A549 (cell line): ENCODE results near the gene CCDC71. TPM values are rescaled to one million over a fixed set of nuclear protein-coding genes. Genes with fewer than 3 reads are reported as not detected.

ENCODE experiments used
- ATAC-seq, 2 experiments: fragments of 200-7000 bp in 1 of 2; fragments of >200 bp in 1 of 2; cut with Nextera tagmentation in 1 of 2; cut with Tn5 transposase in 1 of 2; 3 replicates each; pipeline versions ENCODE4 v1.8.0 to v1.9.1; 2018 to 2020; ENCODE audit warnings: mild to moderate bottlenecking in 1 of 2, moderate library complexity in 1 of 2
- CTCF ChIA-PET: fragments of 300-600 bp; sonication (Branson Sonifier 250); formaldehyde crosslinking; extraction: SDS; loops from one replicate; lab custom pipeline; 2021; ENCODE audit warnings: antibody characterized with exemption, inconsistent platforms; lab: Yijun Ruan, JAX
- POLR2A ChIA-PET: fragments of 350-600 bp; formaldehyde crosslinking; extraction: SDS; loops from one replicate; lab custom pipeline; 2021; ENCODE audit warnings: antibody characterized with exemption, inconsistent platforms; lab: Yijun Ruan, JAX
- DNase-seq, 2 experiments: peaks; one replicate each; pipeline versions ENCODE4 v3.0.0 to v3.0.0-alpha.2; 2011 to 2016; ENCODE audit warnings: low read depth in 1 of 2, low spot score in 1 of 2
- FAIRE-seq: peaks from 2 replicates; lab custom pipeline; 2011; peaks lifted over from hg19 to GRCh38; lab: Jason Lieb, UNC
- H3K27ac ChIP-seq, 2 experiments: fragments of >200 bp; sonication (Bioruptor Twin); formaldehyde crosslinking; 3 replicates each; pipeline ENCODE4 v1.5.1; 2016 to 2017
- H3K4me1 ChIP-seq: fragments of >200 bp; sonication (Bioruptor Twin); formaldehyde crosslinking; 3 replicates; pipeline ENCODE4 v1.6.1; 2016
- H3K4me2 ChIP-seq: fragments of >200 bp; sonication (Bioruptor Twin); formaldehyde crosslinking; 3 replicates; pipeline ENCODE4 v1.6.1; 2016
- H3K4me3 ChIP-seq: fragments of >200 bp; sonication (Bioruptor Twin); formaldehyde crosslinking; 3 replicates; pipeline ENCODE4 v1.5.1; 2016
- H3K9me3 ChIP-seq: fragments of >200 bp; sonication (Bioruptor Twin); formaldehyde crosslinking; 3 replicates; pipeline ENCODE4 v1.6.1; 2016
- ATOH8 ChIP-seq: fragments of 250-450 bp; sonication (Bioruptor Pico); IDR thresholded peaks from 2 replicates; pipeline ENCODE4 v1.5.0; 2020; ENCODE audit warnings: low read depth, mild to moderate bottlenecking, moderate library complexity
- CBX2 ChIP-seq: fragments of 200-600 bp; sonication (generic); IDR thresholded peaks from 2 replicates; pipeline ENCODE4 v1.6.1; 2016; ENCODE audit warnings: low read depth, mild to moderate bottlenecking, borderline replicate concordance
- CBX8 ChIP-seq: fragments of 200-600 bp; sonication (generic); IDR thresholded peaks from 2 replicates; pipeline ENCODE4 v1.6.1; 2016
- CHD2 ChIP-seq: fragments of 150-350 bp; IDR thresholded peaks from 2 replicates; pipeline ENCODE4 v1.6.1; 2014; ENCODE audit warnings: low read length; ENCODE audit not compliant: partially characterized antibody
- CHD4 ChIP-seq: fragments of 200-600 bp; sonication (generic); IDR thresholded peaks from 2 replicates; pipeline ENCODE4 v1.6.1; 2016; ENCODE audit warnings: antibody characterized with exemption, mild to moderate bottlenecking, borderline replicate concordance
- CTCF ChIP-seq: fragments of >200 bp; sonication (Bioruptor Twin); formaldehyde crosslinking; IDR thresholded peaks from 3 replicates; pipeline ENCODE4 v1.5.1; 2016
- E2F6 ChIP-seq: IDR thresholded peaks from 2 replicates; pipeline ENCODE4 v1.6.1; 2012; ENCODE audit warnings: low read depth, borderline replicate concordance
- EHMT2 ChIP-seq: fragments of 200-600 bp; sonication (generic); IDR thresholded peaks from 2 replicates; pipeline ENCODE4 v1.6.1; 2016; ENCODE audit warnings: antibody characterized with exemption, low read depth, mild to moderate bottlenecking, moderate library complexity
- ELK1 ChIP-seq: fragments of 150-350 bp; IDR thresholded peaks from 2 replicates; pipeline ENCODE4 v1.6.1; 2014; ENCODE audit warnings: low read depth, mild to moderate bottlenecking, low read length
- FOSB ChIP-seq: fragments of 250-450 bp; sonication (Bioruptor Pico); IDR thresholded peaks from 2 replicates; pipeline ENCODE4 v1.5.0; 2020; ENCODE audit warnings: mild to moderate bottlenecking, moderate library complexity
- GATA3 ChIP-seq: IDR thresholded peaks from 2 replicates; pipeline ENCODE4 v1.6.1; 2012; ENCODE audit warnings: borderline replicate concordance
- HES2 ChIP-seq: fragments of >200 bp; sonication (Bioruptor Twin); formaldehyde crosslinking; IDR thresholded peaks from 2 replicates; pipeline ENCODE4 v1.6.1; 2016
- MAFK ChIP-seq: fragments of 450-650 bp; IDR thresholded peaks from 2 replicates; pipeline ENCODE4 v1.6.1; 2014; ENCODE audit not compliant: partially characterized antibody
- NFE2L2 ChIP-seq: fragments of 150-350 bp; conservative IDR thresholded peaks from 2 replicates; pipeline ENCODE4 v1.6.1; 2014; ENCODE audit warnings: low read length
- RNF2 ChIP-seq: fragments of 200-600 bp; sonication (generic); IDR thresholded peaks from 2 replicates; pipeline ENCODE4 v1.6.1; 2016; ENCODE audit warnings: low read depth, mild to moderate bottlenecking, antibody characterized with exemption, moderate library complexity, borderline replicate concordance
- SMC3 ChIP-seq: fragments of >200 bp; sonication (Bioruptor Twin); formaldehyde crosslinking; IDR thresholded peaks from 3 replicates; pipeline ENCODE4 v1.6.1; 2018; ENCODE audit warnings: inconsistent platforms
- TFCP2L1 ChIP-seq: fragments of 250-450 bp; sonication (Bioruptor Pico); IDR thresholded peaks from 2 replicates; pipeline ENCODE4 v1.5.0; 2021; ENCODE audit warnings: mild to moderate bottlenecking
- ZFP36 ChIP-seq: fragments of 450-650 bp; IDR thresholded peaks from 2 replicates; pipeline ENCODE4 v1.6.1; 2014; ENCODE audit warnings: borderline replicate concordance; ENCODE audit not compliant: partially characterized antibody
- ZNF302 ChIP-seq: fragments of 250-450 bp; sonication (Bioruptor Pico); IDR thresholded peaks from 2 replicates; pipeline ENCODE4 v1.9.0; 2021; ENCODE audit warnings: inconsistent platforms, mild to moderate bottlenecking, moderate library complexity
- WGBS: methylation state at CpG from one replicate; pipeline ENCODE4 v1.1.6; 2017; ENCODE audit errors: missing lambda C conversion rate; 5-methylcytosine and 5-hydroxymethylcytosine counted together
- polyA plus RNA-seq, 4 experiments: library from polyadenylated mRNA; depleted of rRNA in 3 of 4; stranded (reverse); fragments of >200 nt; fragmentation: RNase III in 1 of 4; extraction: RNeasy Plus Mini Kit Qiagen cat#74134 plus additional on column Dnase treatment in 1 of 4; gene quantifications; 2 replicates in 3 of 4; 3 replicates in 1 of 4; pipeline ENCODE4 v1.2.3, GENCODE V29; 2011 to 2017

The CCDC71 gene
- polyA plus RNA-seq, 2 of the 4 experiments (the other 2 are of a cell fraction) = 9.6 to 13.4 TPM

GRCh38 chr3:49161808-49162530 is 4.2 kb downstream of the CCDC71 start:
- H3K4me1 ChIP-seq = peaks cover 12% of the 10 kb centered on the region; the same call in 2 of the 3 replicates
- H3K27ac ChIP-seq = no peak overlapping the region
- H3K4me2 ChIP-seq = no peak overlapping the region
- H3K9me3 ChIP-seq = peaks cover 7% of the 10 kb centered on the region
- ChIA-PET CTCF (interaction anchor here (1.6 kb wide), 1 partner anchor 9 kb away, joined by 8 read pairs; the partner anchor contains the start of gene KLHDC8B), POLR2A (interaction anchor here (1.0 kb wide), 1 partner anchor 28 kb away, joined by 5 read pairs; no protein-coding TSS in a partner anchor)
- WGBS = 100% methylated on average over 3 of the region's 3 CpGs
- no peak for FAIRE-seq
- no peak for DNase-seq
- H3K4me3 ChIP-seq = no peak overlapping the region
- no peak for ATAC-seq
- TF ChIP-seq E2F6 = no peak
- no peak for TF ChIP-seq CBX2
- TF ChIP-seq GATA3 = no peak
- no peak for TF ChIP-seq CHD2
- no peak for TF ChIP-seq TFCP2L1 (CRISPR knock-in tag)
- TF ChIP-seq ZNF302 (CRISPR knock-in tag) = no peak
- TF ChIP-seq NFE2L2 = no peak

- CTCF ChIA-PET = interaction anchor here (1.6 kb wide), 1 partner anchor 10 kb away, joined by 8 read pairs; the partner anchor contains the start of gene KLHDC8B
- POLR2A ChIA-PET = interaction anchor here (1.0 kb wide), 1 partner anchor 27 kb away, joined by 5 read pairs; no protein-coding TSS in a partner anchor
- TF ChIP-seq HES2 (no peak), ELK1 (no peak), RNF2 (no peak), FOSB (CRISPR knock-in tag) (no peak), CHD4 (no peak), ZNF302 (CRISPR knock-in tag) (no peak), MAFK (no peak), CTCF (no peak), CBX8 (no peak), SMC3 (no peak), EHMT2 (no peak), CBX2 (no peak), ZFP36 (no peak), ATOH8 (CRISPR knock-in tag) (no peak)
- no peak overlapping the region for H3K4me2 ChIP-seq
- no peak overlapping the region for H3K4me3 ChIP-seq
- H3K27ac ChIP-seq = no peak overlapping the region
- FAIRE-seq (no peak), ATAC-seq (no peak), DNase-seq (no peak)
- WGBS = 100% methylated on average over 1 of the region's 2 CpGs
- H3K4me1 ChIP-seq = peaks cover 7% of the 10 kb centered on the region; the same call in 1 of the 3 replicates
- no peaks in the 10 kb centered on the region for H3K9me3 ChIP-seq
Measured at GRCh38 chr3:49161197-49161596, 4.9 kb downstream of the CCDC71 start.
